Measurements from ENCODE around the gene MARK1.

GRCh38 chr1:220700556-220701179 is 172.7 kb downstream of the MARK1 start:
- TF ChIP-seq CTCF (conservative IDR thresholded peaks at IDR 0.05; ENCODE audit: low read depth, low read length) (no peak), EZH2 (IDR thresholded peaks at IDR 0.05; ENCODE audit: low read length, unreplicated experiment) (no peak), EZH2phosphoT487 (IDR thresholded peaks at IDR 0.05; ENCODE audit: borderline replicate concordance, low read length) (no peak)
